SIG-M5 (cell line): ENCODE data around the gene AKNAD1.
"Not testable (repeated sequence)": the region's sequence is repeated elsewhere in the genome, so short reads cannot be mapped to it uniquely, and the experiment has no call there.

Experiments
- DNase-seq: peaks from one replicate; lab custom pipeline; 2025; lab: John Stamatoyannopoulos, UW

AKNAD1 gene, protein sequence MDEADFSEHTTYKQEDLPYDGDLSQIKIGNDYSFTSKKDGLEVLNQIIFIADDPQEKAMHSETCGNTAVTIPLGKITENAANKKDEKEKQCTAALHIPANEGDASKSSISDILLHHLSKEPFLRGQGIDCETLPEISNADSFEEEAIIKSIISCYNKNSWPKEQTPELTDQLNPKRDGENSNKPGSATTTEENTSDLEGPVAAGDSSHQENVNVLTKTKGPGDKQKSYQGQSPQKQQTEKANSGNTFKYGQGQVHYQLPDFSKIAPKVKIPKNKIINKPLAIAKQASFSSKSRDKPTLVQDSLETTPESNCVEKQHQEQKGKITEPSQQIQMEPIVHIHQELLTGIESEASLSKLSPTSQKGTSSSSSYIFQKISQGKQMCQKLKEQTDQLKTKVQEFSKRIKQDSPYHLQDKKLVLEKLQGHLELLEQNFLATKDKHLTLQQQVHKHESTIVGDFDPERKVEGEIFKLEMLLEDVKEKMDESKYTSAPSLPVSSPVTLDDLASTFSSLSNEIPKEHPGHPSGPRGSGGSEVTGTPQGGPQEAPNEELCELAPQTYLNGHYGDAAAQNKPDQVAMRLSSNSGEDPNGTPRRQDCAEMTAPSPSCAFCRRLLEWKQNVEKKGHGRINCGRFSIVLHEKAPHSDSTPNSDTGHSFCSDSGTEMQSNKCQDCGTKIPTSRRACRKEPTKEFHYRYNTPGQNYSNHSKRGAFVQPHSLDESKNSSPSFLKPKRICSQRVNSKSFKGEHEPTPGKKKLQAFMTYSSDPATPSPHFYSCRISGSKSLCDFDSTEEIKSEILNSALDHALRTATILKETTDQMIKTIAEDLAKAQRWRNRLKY

DNA sequence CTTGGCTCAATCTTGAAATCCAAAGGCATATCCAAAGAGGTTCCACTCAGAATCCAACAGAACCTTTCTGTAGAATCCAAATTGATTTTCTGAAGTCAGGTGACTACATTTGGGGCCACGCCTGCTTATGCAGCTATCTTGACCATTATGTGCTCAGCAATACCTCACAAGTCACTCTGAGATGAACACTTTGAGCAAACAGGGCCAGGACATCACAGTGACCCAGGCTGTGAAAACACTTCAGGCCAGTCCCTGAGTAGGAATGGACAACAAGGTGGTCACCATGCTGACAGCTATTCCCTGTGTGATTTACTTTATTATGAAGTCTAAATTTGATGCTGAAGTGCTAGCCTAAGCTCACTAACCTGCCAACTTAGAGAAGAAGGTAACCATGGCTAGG, at the start of gene AKNAD1:
TSS of gene AKNAD1 (minus strand) at position 101 of the 400 bp plus-strand sequence. CDS start 4,430 bp downstream, outside the sequence.
- DNase-seq: no peak

DNA sequence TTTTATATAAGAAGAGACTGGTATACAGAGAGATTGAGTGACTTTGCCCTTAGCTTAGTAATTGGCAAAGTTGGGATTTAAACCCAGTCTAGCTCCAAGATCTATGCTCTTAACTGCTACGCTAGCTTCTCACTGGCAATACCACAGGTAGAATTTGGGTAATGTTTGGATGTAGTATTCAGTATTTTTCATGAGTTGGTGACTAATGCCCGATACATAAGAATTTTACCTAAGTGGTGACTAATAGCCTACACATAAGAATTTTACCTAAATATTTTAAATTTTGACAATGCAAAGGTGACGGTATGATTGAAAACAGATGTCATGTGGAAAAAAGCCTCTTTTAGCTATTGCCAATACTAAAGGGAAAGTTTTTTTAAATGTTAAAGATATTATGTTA, 44.2 kb upstream of the AKNAD1 start:
- no peak for DNase-seq

DNA sequence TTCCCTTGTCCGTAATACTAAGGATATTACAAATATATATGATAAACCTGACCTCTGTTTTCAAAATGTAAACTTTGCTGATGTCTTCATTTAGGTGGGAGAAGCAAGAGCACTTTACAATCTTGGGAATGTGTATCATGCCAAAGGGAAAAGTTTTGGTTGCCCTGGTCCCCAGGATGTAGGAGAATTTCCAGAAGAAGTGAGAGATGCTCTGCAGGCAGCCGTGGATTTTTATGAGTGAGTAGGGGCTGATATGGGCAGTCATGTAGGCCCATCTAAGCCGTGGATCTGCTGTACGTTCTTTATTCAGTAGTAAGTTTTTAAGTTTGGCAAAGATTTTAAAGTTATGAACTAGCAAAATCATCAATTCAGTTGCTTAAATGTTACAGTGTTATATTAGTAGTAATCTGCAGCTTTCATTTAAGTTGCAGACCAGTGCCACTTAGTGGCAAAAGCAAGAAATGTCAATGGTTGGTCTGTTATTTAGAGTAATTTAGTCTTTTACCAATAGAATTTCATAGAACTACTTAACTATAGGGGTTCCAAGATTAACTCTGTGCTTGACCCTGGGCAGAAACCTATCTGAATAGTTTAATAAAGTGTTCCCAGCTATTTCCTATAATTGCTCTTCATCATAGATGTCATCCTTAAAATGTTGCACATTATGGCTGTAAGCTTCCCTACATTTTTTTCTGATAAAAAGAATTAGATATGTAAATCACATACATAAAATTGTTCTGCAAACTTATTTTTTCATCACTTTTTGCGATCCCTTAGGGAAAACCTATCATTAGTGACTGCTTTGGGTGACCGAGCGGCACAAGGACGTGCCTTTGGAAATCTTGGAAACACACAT, 41.2 kb upstream of the AKNAD1 start:
- no peak for DNase-seq

DNA sequence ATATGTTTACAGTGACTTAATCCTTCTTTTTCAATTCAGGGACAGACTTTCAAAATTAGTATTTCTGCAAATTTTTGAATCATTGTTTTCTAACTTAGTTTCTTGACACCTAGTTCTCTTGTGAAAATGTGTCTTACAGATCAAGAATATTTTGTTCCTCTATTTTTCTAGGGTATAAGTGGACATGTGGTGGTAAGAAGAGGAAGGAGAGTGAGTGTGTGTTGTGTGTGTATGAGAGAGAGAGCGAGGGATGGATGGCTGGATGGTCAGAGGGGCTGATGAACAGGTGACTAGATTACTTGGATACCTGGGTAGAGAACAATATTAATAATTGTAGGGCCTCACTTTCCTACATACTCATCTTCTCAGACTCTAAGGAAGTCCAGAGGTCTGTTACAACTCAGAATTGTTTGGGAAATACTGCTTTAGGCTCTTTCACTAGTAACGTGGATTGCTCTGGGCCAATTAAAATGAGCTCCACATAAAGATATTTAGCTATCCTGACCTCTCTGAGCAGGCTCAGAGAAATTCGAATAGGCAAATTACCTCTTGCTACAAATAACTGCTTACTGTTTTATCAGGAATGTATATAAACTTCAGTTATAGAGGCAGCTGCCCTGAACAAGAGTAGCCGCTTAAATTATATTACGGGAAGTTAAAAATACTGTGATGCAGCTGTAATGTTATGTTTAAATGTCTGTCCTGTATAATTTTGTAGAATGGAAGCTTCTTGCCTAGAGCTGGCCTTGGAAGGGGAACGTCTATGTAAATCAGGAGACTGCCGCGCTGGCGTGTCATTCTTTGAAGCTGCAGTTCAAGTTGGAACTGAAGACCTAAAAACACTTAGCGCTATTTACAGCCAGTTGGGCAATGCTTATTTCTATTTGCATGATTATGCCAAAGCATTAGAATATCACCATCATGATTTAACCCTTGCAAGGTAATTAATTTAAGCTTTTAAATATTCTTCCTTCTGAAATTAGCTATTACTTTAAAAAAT, 39.6 kb upstream of the AKNAD1 start:
- DNase-seq: no peak

DNA sequence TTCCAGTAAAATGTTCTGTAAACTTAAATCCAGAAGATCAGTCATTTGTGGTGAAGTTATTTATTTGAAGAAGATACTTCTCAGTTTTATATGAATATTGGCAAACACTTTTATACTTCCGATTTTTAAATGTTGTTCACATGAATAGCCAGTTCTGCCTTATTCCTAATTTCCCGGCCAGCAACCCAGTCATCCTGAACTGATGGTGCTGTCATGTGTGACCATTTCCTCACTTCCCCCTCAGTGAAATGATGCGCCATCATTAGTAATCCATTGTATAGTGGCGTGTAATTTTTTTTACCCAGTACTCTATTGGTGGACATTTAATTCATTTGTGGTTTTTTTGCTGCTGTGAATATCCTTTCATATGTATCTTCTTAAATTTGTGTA, 36.2 kb upstream of the AKNAD1 start:
- DNase-seq: no peak

DNA sequence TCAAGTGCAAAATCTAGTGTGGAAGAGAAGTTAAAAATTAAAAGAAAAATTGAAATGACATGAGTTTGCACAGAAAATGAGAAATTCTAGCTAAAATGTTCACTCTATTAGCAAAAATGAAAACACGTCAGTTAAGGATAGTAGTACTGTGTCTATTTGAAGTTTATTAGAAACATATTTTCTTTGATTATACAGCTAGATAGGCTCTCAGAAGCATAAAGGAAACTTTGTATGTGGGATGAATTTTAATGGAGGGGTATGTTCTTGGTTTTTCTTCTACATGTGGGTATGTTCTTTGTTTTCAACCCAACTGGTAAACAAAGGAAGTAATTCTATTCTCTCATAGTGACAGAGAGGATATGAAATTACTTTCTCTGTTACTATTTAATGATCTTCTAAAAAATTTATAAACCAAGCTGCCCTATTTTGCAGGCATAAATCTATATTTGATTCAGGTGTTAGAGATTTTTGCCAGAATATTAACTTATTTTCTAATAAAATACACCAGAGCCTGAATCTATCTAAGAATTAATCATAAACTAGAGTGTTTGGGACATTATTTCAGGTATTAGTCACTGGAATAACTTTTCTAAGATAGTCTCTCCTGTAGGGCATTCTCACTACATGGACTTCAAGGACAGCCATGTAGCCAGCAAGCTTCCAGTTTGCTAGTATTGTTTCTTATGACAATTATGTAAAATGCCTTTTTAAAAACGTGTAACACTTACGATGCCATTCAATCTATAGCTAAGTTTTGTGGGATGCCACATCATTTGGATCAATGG, 35.7 kb upstream of the AKNAD1 start:
- no peak for DNase-seq

DNA sequence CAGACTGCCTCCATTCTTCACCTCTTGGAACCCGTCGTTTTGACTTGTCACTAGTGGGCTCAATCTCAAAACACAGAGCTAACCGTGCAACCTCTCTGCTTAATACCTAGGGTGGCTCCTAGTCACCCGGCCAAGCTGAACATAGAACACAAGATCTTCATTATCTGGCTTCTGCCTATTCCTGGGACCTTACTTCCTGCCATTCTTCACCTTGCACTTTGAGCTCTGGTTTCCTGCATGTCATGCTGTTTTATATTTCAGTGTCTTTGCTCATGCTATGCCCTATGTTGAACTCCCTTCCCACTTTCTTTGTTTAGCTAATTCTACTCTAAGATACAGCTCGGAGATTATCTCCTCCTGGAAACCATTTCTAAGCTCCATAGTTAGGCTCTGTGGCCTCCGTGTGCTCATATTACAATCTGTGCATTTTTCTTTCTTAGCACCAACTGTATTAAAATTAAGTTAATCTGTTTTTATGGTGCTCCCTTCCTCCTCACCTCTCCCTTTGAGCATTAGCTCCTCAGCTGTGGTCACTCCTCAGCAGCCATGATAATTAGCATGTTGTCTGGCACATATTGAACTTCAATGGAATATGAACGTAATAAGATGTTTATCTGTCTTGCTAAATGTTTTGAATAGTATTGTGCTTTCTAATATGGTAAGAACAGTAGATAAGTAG, 33.0 kb upstream of the AKNAD1 start:
- DNase-seq: no peak

DNA sequence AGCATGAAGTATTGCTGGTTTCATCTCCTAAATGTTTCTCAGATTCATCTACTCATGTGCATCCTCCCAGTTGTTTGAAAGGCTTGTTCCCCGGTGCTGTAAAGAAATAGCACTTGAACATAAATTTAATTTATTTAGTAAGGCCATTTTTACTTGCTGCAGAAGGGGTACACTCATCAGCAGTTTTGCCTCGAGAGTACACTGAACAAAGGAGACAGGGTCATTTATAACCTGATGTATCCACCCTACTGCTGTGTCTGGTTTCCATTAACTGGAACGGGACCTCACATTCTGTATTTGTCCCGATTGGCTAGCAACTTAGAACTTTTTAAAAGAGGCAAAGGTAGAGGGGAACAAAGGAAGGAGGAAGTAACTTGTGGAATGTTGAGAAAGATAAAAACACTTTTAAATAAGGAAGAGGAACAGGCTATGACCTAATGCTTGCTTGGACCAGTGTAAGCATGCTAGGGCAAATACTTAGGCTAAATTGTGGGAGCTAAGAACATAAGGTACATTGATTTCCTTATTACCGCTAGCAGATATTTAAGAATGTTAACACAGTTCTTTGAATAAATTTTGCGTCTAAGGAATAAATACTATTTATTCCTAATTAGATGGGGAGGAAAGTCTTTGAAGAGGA, 32.2 kb upstream of the AKNAD1 start:
- not testable (repeated sequence) for DNase-seq

DNA sequence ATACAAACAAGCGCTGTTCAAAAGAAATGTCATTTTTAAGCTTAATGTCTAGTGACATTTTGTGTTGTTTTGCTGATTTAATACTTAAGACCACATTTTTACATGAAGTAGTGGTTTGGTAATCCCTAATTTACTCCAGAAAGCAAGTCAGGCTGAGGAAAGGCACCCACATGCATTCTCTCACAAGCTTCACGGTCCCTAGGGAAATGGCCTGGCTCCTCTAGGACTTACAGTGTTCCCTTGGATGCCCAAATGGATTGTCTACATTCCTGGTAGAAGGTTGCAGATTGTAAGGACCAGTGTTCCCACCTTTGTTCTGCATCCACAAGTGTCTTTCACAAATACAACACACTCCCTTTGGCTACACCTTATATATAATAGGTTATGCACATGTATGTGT, 29.4 kb upstream of the AKNAD1 start:
- no peak for DNase-seq

DNA sequence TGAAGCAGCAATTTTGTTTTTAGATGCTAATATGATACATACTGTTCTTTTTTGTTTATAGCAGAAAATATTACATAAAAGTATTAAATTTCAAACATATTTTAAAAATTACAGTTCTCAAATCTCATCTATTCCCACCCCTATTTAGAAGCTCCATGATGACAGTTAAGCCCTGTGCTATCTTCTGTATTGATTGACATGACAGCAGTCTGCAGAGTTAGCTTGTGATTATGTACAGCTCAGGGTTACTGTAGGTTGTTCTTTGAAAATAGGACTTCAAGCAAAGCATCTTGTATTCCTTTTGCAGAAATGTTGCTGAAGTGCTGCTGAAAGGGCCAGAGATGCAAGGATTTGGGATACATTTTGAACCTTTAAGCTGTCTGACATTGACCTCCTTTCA, 28.1 kb upstream of the AKNAD1 start:
- no peak for DNase-seq

DNA sequence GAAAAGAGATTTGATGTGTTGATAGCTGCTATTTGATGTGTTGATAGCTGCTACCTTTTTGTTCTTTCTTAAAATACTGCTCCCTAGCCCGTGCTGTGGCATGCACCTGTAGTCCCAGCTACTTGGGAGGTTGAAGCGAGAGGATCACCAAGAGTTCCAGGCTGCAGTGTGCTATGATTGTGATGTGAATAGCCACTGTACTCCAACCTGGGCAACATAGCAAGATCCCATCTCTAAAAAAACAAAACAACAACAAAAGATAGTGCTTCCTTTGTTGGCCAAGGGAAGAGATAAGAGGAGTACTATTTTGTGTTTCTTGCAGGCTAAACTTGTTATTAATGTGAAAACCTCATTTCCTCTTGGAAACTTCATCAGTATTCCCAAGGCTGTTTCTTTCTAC, 25.9 kb upstream of the AKNAD1 start:
- DNase-seq: no peak

DNA sequence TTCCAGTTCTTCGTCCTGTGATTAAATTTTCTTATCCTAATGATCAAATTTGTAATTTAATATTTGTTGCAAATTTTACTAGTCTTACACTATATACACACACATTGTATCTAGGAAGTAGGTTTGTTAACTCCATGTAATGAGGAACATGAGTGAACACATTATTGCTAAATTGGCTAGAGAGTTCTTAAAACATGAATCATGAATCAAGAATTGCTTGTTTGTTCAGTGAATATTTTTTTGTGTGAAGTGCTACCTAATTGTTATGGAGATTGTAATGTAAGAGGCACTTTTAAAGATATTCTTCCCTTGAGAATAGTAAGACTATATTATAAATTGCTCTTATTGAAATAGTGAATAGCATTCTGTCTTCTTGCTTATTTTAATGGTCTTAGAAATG, 24.5 kb upstream of the AKNAD1 start:
- DNase-seq: no peak

DNA sequence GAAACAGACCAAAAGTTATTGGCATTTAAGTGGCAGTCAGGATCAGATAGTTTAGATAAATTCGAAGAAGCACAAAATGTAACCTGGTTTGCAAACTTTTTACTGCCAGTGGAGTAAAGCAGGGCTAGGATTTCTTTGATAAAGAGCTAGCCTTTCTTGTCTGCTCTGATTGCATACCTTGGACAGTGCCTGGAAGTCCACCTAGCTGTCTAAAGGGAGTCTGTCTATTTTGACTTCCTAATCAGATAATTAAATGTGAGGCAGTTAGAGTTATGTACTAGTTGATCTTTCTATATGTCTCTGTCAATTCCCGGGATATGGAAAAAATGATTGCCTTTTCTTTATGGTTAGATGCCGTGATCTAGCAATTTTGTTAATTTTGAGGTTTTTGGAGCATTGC, 24.0 kb upstream of the AKNAD1 start:
- no peak for DNase-seq

DNA sequence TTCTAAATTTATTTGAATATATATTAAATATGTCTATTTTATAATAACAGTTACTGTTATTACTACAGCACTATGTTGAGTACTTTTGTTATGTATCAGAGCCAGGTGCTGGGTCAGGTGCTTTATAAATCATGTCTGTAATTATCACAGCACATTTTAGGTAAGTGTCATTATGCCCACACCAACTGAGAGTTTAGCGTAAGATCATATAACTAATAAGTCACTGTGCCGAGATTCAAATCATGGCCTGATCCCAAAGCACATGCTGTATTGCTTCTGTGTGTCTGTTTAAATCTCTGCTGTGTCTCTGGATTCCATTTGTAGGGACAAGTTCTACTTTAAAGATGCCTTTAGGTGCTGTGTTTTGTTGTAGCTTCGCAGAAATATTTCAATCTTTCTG, 21.8 kb upstream of the AKNAD1 start:
- no peak for DNase-seq

DNA sequence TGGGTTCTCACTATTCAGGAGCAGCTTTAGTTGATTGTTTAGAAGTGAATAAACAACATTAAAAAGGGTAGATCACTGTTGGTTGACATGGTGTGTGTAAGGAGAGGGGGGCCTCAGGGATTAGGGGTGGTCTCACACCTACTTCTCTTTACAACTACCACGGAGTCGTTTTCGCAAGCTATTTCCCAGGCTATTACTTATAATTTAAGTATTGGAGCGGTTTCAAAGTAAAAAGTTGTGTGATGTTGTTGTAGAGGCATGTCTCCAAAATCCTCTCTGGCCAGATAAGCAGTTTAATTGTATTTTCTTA, 21.2 kb upstream of the AKNAD1 start:
- DNase-seq: no peak

DNA sequence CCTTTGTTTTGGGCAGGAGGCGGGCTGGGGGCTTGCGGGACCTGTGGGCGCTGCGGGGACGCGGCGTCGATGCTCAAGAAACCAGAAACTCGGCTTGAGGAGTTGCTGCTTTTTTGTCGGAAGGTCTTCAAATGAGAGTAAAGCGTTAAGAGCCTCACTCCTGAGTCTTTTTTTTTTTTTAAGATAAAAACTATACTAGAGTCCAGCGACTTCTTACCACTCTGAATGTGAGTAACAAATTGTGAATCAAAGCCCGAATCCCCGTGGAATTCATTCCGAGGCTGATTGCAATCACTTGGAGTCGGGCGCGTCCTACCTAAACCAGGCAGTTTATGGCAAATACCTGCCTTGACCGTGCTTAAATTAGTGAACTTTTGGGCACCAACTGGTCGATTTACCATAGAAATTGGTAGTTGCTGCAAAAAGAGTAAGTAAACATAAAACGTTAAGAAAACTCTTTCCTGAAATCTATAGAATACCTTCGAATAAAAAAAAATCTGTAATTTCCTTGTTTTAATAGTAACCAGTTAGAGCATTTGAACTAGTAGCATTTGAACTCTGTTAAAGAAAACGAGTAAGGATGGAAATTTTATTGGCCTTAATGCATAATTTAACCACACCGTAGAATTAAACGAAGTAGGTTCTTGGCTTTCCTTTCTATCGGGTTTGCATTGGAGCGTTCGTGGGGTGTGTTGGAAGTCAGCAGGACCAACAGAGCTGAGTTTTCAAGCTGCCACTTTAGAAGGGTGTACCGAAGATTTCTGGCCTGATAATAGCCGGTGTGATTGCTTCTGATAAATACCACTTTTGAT, 20.7 kb upstream of the AKNAD1 start:
- no peak for DNase-seq

DNA sequence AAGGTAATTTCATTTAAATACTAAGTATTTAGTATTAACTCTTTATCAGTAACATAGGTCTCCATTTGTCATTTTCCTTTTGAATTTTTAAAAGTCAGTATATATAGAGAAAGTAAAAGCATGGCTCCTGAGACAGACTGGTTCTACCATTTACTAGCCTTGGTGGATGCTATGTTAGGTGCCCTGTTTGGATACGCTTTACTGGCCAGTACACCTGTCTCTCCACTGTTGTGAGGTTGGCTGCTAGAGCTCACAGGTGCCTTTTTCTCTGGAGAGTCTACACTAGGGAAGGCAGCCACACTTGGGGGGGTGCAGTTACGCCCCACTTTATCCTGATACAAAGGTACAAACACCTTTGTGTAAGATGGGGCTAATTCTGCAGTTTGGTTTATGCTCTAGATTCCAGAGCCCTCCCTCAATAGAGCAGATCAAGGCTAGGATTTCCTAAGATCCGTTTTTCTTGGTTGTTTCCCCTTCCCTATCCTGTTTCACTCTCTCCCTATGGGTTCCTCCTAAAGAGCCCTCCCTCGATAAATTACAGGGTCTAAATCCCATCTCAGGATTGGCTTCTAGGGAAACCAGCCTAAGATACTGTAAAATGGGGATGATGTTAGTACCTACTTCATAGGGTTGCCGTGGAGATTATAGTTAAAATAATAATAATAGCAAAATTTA, 14.3 kb upstream of the AKNAD1 start:
- no peak for DNase-seq

DNA sequence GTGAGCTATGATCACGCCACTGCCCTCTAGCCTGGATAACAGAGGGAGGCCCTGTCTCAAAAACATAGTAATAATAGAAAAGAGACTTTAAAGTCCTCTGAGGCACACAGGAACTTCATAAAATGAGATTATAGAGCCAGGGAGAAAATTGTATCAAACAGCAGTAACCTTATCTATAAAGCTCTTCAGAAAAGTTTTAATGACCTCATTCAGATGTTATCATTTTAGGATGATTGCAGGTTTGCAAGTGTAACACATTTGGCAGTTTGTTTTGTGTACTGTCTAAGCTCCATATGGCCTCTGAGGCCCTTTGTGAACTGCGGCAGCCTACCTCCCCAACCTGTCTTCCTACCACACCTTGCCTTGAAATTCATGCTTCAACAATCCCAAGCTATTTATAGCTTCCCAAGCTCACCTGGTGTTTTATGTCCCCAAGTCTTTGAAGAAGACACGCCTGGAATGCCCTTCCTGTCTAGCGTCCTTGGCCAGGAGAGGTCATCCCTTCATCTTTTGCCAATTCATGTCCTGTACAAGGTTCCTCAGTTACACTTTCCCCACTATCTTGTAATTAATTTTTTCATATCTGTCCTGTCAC, 8.5 kb upstream of the AKNAD1 start:
- DNase-seq: no peak
